Measurements from ENCODE around the gene CFAP20DC. TPM values are rescaled to one million over a fixed set of nuclear protein-coding genes. Genes with fewer than 3 reads are reported as not detected.

CFAP20DC gene
- total and polyA plus RNA-seq, 2 of the 8 experiments (the other 6 are each of a cell fraction or from before 2014, with no cell fraction given): 2.2 to 2.8 TPM

- TF ChIP-seq CHD7 (IDR thresholded peaks at IDR 0.05; ENCODE audit: insufficient replicate concordance, low read length): no peak
- no peak for TF ChIP-seq MAFK (IDR thresholded peaks at IDR 0.05; ENCODE audit: low read depth, low read length)
- no peak for TF ChIP-seq BRCA1 (IDR thresholded peaks at IDR 0.05; ENCODE audit: low read depth, low read length)
Measured at GRCh38 chr3:58888087-58888486, 161.7 kb downstream of the CFAP20DC start (continued).

All from H1 (cell line).